ENCODE data around the gene KLHL25.

Gene KLHL25

DNA sequence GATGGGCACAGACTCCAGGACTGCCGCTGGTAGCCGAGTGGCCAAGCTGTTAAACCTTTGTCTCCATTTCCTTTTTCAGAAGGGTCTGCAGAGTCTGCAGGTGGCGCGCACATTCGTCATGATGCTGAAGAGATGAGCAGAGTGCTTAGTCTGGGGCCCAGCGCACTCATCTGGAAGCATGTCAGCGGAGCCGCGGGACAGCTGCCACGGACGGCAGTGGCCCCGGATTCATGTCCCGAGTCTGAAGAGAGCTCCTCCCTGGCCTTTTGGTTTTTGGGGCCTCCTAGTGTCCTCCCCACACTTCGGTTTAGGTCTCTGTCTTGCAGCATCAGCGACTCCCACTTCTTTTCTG is 42.6 kb downstream of the KLHL25 start:
- peak; percentile 61 for DNase-seq (ENCODE audit: low spot score)
- TF ChIP-seq, protein P1, sequence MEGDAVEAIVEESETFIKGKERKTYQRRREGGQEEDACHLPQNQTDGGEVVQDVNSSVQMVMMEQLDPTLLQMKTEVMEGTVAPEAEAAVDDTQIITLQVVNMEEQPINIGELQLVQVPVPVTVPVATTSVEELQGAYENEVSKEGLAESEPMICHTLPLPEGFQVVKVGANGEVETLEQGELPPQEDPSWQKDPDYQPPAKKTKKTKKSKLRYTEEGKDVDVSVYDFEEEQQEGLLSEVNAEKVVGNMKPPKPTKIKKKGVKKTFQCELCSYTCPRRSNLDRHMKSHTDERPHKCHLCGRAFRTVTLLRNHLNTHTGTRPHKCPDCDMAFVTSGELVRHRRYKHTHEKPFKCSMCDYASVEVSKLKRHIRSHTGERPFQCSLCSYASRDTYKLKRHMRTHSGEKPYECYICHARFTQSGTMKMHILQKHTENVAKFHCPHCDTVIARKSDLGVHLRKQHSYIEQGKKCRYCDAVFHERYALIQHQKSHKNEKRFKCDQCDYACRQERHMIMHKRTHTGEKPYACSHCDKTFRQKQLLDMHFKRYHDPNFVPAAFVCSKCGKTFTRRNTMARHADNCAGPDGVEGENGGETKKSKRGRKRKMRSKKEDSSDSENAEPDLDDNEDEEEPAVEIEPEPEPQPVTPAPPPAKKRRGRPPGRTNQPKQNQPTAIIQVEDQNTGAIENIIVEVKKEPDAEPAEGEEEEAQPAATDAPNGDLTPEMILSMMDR (IDR thresholded peaks at IDR 0.05), result no peak
- Histone ChIP-seq H3K27ac (peak overlapping the region in 1 of 2 donors; percentile 86), H3K4me3 (no peak overlapping the region)

DNA sequence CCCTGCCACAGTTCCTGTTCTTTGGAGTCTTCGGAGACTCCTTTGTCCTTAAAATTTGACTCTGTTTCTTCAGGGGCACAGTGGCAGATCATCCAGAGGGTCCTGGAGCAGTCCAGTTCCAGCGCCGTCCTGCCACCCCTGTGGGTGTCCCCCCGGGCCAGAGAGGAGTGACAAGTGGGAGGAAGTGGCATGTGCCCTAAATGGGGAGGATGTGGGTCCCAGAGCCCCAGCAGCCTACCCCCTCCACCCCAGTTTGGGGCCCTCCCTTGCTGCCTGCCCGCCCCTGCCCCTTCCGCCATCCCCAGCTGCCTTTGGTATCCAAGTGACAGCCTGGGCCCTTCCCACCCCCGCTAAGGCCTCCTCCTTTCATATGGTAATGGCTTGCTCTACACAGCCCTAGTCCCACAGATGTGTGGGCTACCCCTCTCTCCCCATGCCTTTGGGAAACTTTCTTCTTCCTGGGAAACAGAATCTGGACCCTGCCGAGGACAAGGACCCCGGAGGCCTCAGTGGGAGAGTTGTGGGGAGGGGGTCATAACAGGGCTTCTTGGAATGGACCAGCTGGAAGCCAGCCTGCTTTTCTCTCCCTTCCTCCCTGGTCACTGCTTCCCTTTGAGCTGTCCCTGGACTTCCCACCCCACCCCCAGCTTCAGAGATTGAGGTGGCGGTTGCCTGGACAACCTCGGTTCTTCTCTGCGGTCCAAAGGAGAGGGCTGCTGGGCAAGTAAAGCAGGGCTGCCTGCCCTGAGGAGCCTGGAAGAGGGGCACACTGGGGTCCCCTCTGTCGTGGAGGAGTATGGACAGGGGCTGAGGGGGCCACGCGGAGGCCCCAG is 43.2 kb downstream of the KLHL25 start:
- H3K4me3 ChIP-seq, result no peak overlapping the region
- DNase-seq (ENCODE audit: low spot score), result peak; percentile 74
- TF ChIP-seq, protein P1 (IDR thresholded peaks at IDR 0.05), result no peak
- peak overlapping the region in 1 of 2 donors; percentile 86 for H3K27ac ChIP-seq

DNA sequence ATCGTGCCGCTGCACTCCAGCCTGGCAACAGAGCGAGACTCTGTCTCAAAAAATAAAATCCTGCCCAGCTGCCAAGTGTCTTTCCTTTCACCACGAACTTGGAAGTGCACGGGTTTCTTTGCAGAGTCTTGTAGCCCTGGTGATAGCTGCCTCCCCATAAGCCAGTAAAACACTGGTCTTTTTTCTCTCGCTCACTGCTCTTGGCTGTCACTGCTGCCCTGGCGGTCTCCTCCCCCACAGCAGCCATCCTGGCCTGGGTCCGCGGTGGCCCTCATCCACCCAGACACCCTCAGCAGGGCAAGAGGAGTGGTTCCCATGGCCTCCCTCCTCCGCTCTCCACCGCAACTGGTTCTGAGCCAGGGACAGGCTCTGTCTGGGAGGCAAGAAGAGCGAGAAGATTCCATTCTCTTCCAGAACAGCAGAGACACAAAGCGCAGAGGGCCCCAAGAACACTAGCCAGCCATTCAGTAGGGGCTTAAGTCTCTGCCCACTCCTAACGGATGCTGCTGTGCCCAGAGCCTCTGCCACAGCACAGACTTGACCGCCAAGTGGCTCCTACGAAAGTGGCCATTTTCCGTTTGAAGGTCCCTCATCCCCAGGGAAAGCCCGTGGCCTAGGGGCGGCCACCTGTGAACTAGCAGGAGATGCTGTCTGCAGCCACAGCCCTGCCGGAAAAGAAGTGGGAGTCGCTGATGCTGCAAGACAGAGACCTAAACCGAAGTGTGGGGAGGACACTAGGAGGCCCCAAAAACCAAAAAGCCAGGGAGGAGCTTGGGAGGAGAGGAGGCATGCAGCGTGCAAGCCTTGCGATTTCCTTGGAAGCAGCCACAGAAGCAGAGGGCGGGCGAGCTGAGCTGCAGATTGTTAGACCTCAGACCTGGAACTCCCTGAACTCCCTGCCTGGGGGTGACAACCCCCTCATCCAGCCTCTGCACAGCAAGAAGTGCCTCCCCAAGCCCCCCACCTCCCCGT is 44.1 kb downstream of the KLHL25 start:
- Histone ChIP-seq H3K4me3 (peak overlapping the region; percentile 61), H3K27ac (peak overlapping the region; percentile 67 to 86)
- TF ChIP-seq, protein P1 (IDR thresholded peaks at IDR 0.05), result no peak
- DNase-seq (ENCODE audit: low spot score), result peak; percentile 90

DNA sequence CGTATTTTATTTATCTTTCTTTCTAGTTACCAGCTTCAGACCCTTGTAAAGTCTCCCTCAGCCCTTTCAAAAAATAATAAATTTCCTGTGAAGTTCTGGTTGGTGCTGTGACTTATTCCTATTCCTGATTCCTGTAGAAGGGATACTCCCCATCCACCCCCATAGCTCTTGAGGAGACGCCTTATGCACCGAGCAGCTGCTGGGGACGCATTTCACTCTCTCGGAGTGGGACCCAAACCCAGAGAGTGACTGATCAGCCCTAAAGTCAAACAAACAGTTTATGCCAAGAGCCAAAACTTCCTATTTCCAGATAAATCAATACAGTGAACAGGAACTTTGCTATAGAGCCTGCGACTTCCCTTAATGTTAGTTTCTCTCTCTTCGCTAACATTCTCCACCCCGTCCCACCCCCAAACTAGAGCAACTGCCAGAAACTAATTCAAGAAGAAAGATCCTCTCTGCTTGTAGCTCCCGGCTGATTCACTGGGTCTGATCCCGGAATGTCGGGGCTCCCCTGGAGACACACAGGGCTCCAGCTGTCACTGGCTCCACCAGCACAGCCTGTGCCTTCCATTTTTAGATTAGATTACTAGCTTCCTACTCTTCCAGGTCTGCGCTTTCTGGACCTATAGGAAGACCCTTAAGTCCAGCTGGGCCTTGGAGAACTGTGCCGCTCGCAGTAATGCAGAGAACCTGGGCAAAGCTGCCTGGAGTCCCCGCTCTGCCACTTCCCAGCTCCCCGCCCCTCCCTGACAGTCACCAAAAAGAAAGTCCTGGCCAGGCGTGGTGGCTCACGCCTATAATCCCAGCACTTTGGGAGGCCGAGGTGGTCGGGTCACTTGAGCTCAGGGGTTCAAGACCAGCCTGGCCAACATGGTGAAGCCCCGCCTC is 45.2 kb downstream of the KLHL25 start:
- Histone ChIP-seq H3K27ac (peak overlapping the region; percentile 67 to 86), H3K4me3 (peak overlapping the region; percentile 61)
- DNase-seq (ENCODE audit: low spot score), result peak; percentile 79
- TF ChIP-seq, protein P1 (IDR thresholded peaks at IDR 0.05), result no peak

DNA sequence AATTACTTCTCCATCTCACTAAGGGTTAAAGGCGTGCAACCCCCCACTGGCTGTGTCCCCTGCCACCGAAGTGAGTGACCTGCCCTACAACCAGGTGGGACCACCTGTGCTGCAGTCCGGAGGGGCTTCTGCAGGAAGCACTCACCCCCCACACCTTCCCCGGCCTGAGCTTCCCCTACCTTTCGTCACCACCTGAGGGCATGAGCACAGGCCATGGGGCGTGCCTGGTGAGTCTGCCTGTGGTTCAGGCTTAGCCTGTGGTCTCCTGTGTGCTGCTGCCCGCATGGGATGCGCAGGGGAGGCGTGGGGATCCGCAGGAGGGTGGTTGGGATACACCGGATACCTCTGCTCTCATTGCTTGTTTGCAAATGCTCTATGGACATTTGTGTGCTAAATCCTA is 46.0 kb downstream of the KLHL25 start:
- DNase-seq (ENCODE audit: low spot score), result peak; percentile 70
- TF ChIP-seq, protein P1 (IDR thresholded peaks at IDR 0.05), result no peak
- Histone ChIP-seq H3K4me3 (peak overlapping the region; percentile 61), H3K27ac (peak overlapping the region; percentile 57 to 67)

DNA sequence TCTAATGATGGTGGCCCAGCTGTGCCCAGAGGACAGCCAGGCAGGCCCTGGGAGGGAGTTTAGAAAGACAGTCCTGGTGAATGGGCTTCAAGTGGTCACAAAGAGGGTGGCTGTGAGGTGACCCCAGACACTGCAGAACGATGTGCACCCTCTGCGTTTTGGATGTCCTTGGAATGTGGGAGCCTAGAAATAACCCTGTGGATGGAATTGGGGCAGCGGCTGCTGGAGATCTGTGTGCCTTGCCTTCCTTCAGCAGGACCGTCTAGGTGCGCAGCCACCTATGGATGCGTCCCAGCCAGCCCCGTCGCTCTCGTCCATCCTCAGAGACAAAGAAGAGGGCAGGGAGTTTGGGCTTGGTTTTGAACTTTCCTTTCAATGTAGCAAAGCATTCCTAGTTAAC is 46.5 kb downstream of the KLHL25 start:
- no peak overlapping the region for H3K4me3 ChIP-seq
- TF ChIP-seq, protein P1 (IDR thresholded peaks at IDR 0.05), result no peak
- H3K27ac ChIP-seq, result peak overlapping the region in 1 of 2 donors; percentile 10
- DNase-seq (ENCODE audit: low spot score), result peak; percentile 60
